ENCODE data around the gene NLRP12.
"Not testable (repeated sequence)": the region's sequence is repeated elsewhere in the genome, so short reads cannot be mapped to it uniquely, and the experiment has no call there.

NLRP12 gene

DNA sequence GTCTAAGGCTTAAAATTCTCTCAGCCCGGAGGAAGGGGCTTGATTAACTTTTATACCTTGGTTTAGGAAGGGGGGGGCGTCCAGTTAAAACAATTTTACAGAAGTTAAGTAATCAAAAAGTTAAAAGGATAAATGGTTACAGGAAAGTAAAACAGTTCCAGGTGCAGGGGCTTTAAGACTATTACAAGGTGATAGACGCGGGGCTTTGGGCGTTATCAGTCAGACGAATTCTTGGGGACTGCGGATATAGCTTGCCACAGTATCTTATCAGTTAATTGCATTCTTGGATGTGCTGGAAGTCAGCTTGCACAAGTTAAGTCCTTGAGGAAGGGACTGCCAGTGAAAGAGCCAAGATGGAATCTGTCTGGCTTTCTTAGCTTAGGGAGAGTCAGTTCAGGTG lies 49.6 kb downstream of the NLRP12 start:
- not testable (repeated sequence) for DNase-seq

DNA sequence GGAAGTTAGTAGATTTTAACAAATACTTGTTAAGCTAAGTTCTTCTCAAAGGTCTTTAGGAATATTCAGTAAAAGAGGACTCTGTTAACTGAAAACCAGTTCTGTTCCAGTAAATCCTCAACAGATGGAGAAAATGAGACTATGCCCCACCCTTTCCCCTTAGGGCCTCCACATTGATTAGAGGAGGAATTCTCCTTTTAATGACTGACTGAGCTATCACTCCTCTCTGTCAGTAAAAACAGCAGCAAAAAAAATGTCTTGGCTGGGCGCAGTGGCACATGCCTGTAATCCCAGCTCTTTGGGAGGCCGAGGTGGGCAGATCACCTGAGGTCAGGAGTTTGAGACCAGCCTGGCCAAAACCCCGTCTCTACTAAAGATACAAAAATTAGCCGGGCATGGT lies 50.1 kb downstream of the NLRP12 start:
- DNase-seq = no peak

DNA sequence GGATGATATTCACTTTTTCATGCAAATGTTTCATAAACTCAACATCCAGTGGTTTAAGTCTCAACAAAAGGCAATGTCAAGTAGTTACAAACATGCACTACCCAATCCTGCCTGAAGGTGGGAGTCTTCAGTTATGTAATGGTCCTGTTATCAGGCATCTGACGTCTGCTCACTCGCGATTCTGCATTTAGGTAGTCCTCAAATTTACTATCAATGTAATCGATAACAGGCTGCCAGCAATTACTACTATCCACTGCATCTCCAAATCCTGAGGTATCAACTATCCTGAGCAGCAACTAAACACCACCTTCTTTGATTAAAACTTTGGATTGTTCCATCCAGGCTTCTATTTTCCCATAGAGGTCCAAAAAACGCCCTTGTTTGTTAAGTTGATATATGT lies 51.2 kb downstream of the NLRP12 start:
- DNase-seq = peak; percentile 19 to 69

DNA sequence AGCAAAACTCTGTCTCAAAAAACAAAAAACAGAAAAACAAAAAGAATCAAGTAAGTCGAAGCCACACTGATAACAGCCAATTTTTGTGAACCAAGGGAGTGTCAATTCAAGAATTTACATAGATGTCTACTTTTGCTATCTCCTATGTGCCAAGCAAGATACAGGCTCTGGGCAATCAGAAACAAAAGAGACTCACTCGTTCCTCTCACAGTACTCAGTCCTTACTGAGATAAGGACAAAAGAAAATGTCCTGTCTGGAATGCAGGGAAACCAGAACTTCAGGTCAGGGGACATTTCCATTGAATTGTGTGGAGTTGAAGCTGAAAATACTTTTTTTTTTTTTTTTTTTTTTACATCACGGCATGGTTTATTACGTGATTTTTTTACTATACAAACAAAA lies 53.0 kb downstream of the NLRP12 start:
- no peak for DNase-seq

DNA sequence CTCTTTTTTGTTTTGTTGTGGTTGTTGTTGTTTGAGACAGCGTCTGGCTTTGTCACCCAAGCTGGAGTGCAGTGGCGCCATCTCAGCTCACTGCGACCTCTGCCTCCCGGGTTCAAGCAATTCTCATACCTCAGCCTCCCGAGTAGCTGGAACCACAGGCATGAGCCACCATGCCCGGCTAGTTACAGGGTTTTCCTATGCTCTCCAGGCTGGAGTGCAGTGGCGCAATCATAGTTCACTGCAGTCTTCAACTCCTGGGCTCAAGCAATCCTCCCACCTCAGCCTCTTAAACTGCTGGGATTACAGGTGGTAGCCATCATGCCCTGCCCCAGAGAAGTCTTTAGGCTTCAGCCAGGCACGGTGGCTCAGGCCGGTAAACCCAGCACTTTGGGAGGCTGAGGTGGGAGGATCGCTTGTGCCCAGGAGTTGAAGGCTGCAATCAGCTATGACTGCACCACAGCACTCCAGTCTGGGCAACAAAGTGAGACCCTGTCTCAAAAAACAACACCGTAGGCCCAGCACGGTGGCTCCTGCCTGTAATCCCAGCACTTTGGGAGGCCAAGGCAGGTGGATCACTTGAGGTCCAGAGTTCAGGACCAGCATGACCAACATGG lies 54.3 kb downstream of the NLRP12 start:
- DNase-seq = not testable (repeated sequence)

DNA sequence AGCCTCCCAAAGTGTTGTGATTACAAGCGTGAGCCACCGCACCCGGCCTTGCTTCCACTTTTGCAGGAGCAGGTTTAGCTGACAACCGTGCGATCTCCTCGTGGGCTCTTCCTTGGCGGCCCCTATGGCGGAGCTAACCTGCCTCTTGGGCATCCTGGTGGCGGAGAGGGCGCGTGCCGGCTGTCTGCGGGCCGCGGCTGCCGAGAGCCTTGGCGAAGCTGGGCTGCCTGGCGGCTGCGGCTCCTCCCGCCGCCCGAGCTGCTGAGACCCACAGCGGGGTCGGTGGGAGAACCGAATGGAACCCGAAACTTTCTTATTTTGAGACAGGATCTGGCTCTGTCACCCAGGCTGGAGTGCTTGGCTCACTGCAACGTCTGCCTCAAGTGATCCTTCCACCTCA lies 55.7 kb downstream of the NLRP12 start:
- DNase-seq = no peak

DNA sequence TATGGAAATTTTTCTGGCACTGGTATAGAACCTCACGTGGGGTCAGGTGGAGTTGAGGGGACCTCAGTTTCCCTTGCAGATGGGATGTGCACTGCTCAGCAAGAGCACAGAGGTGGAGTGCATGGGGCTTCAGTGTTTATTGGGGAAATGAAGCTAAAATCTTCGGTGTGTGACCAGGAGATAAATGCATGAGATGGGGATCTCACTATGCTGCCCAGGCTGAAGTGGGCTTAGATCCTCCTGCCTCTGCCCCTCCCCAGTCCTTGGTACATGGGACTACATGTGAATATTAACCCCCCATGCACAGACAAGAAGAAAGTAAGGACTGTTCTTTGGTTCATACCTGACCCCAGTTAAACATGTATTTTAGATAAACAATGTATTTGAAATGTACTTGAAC lies 65.1 kb downstream of the NLRP12 start:
- not testable (repeated sequence) for DNase-seq
